IMR-90 (cell line): Measurements from ENCODE around the gene RAB5B. TPM values are rescaled to one million over a fixed set of nuclear protein-coding genes. Genes with fewer than 3 reads are reported as not detected.
A peak's percentile ranks its signal among the peaks of the same experiment; 100 is the strongest.

Source experiments
- ATAC-seq: fragments of 200-7000 bp; cut with Tn5 transposase; 2 replicates; pipeline ENCODE4 v1.9.1; 2020; ENCODE audit warnings: low read depth, mild to moderate bottlenecking, moderate library complexity
- BruUV-seq: library from RNA; stranded (reverse); fragments of 400-500 nt; replicated peaks from 2 replicates; lab custom pipeline; 2021; lab: Mats Ljungman, UMichigan
- CTCF ChIA-PET: fragments of 300-600 bp; formaldehyde crosslinking; extraction: SDS; loops from one replicate; lab custom pipeline; 2021; ENCODE audit warnings: antibody characterized with exemption; lab: Yijun Ruan, JAX
- POLR2A ChIA-PET: fragments of 300-600 bp; sonication (Branson Sonifier 250); formaldehyde crosslinking; loops from one replicate; lab custom pipeline; 2022; ENCODE audit warnings: antibody characterized with exemption; ENCODE audit not compliant: unreplicated experiment; lab: Charles Lee
- DNase-seq: peaks from one replicate; pipeline ENCODE4 v3.0.0; 2013
- H2AFZ ChIP-seq: replicated peaks from 2 replicates; pipeline ENCODE3; 2013; ENCODE audit warnings: low read length, mild to moderate bottlenecking; ENCODE audit not compliant: poor library complexity
- H2AK5ac ChIP-seq: 2 replicates; pipeline ENCODE4 v1.6.1; 2013; ENCODE audit warnings: low read depth, low read length, inconsistent platforms
- H2AK9ac ChIP-seq: replicated peaks from 2 replicates; pipeline ENCODE3; 2013; ENCODE audit warnings: mild to moderate bottlenecking, low read depth, low read length, moderate library complexity; ENCODE audit not compliant: poor library complexity
- H2BK120ac ChIP-seq: 2 replicates; pipeline ENCODE4 v1.6.1; 2013; ENCODE audit warnings: low read depth, low read length, inconsistent platforms
- H2BK15ac ChIP-seq: 3 replicates; pipeline ENCODE4 v1.6.1; 2013; ENCODE audit warnings: low read depth, low read length, inconsistent platforms
- H2BK20ac ChIP-seq: 2 replicates; pipeline ENCODE4 v1.6.1; 2013; ENCODE audit warnings: low read depth, mild to moderate bottlenecking, inconsistent platforms, low read length, moderate library complexity
- H2BK5ac ChIP-seq: 2 replicates; pipeline ENCODE4 v1.6.1; 2013; ENCODE audit warnings: mild to moderate bottlenecking, low read depth, low read length, inconsistent platforms; ENCODE audit not compliant: poor library complexity, severe bottlenecking
- H3K14ac ChIP-seq: replicated peaks from 2 replicates; pipeline ENCODE4 v1.6.1; 2013; ENCODE audit warnings: low read depth, low read length, inconsistent platforms
- H3K18ac ChIP-seq: 2 replicates; pipeline ENCODE4 v1.6.1; 2013; ENCODE audit warnings: low read depth, low read length, control low read depth
- H3K23ac ChIP-seq: 2 replicates; pipeline ENCODE4 v1.6.1; 2013; ENCODE audit warnings: low read depth, low read length, inconsistent platforms
- H3K27ac ChIP-seq: 2 replicates; pipeline ENCODE4 v1.5.1; 2013; ENCODE audit warnings: mild to moderate bottlenecking, control low read depth, low read length; ENCODE audit not compliant: insufficient read depth
- H3K27me3 ChIP-seq: 2 replicates; pipeline ENCODE4 v1.6.1; 2013; ENCODE audit warnings: low read length; ENCODE audit not compliant: control insufficient read depth, insufficient read depth
- H3K36me3 ChIP-seq: 2 replicates; pipeline ENCODE4 v1.6.1; 2013; ENCODE audit warnings: low read length, mixed read lengths; ENCODE audit not compliant: control insufficient read depth, insufficient read depth
- H3K4ac ChIP-seq: 2 replicates; pipeline ENCODE4 v1.6.1; 2013; ENCODE audit warnings: low read depth, low read length, inconsistent platforms
- H3K4me1 ChIP-seq: 2 replicates; pipeline ENCODE4 v1.6.1; 2013; ENCODE audit warnings: low read length, mixed read lengths; ENCODE audit not compliant: control insufficient read depth, insufficient read depth
- H3K4me2 ChIP-seq: 2 replicates; pipeline ENCODE4 v1.6.1; 2013; ENCODE audit warnings: low read depth, mild to moderate bottlenecking, control low read depth, low read length, moderate library complexity
- H3K4me3 ChIP-seq: 2 replicates; pipeline ENCODE4 v1.5.1; 2013; ENCODE audit warnings: low read depth, mild to moderate bottlenecking, control low read depth, low read length, moderate library complexity; ENCODE audit not compliant: insufficient read depth
- H3K56ac ChIP-seq: 2 replicates; pipeline ENCODE4 v1.6.1; 2013; ENCODE audit warnings: low read length, inconsistent platforms; ENCODE audit not compliant: insufficient read depth; ENCODE audit errors: extremely low read depth
- H3K79me1 ChIP-seq, 2 experiments: 2 replicates each; pipeline ENCODE4 v1.6.1; 2013; ENCODE audit warnings: low read length in 2 of 2, inconsistent platforms in 1 of 2, low read depth in 1 of 2
- H3K9ac ChIP-seq: 2 replicates; pipeline ENCODE4 v1.6.1; 2013; ENCODE audit warnings: low read depth, low read length, control low read depth
- H3K9me1 ChIP-seq: 2 replicates; pipeline ENCODE4 v1.6.1; 2013; ENCODE audit warnings: low read length, inconsistent platforms; ENCODE audit not compliant: insufficient read depth
- H3K9me3 ChIP-seq: 2 replicates; pipeline ENCODE4 v1.6.1; 2013; ENCODE audit warnings: low read length; ENCODE audit not compliant: control insufficient read depth, insufficient read depth
- H4K20me1 ChIP-seq: 2 replicates; pipeline ENCODE4 v1.6.1; 2013; ENCODE audit warnings: low read length, inconsistent platforms; ENCODE audit not compliant: insufficient read depth
- H4K5ac ChIP-seq: 2 replicates; pipeline ENCODE4 v1.6.1; 2013; ENCODE audit warnings: mild to moderate bottlenecking, low read depth, low read length, control low read depth
- H4K8ac ChIP-seq, 2 experiments: 2 replicates each; pipeline ENCODE4 v1.6.1; 2013; ENCODE audit warnings: low read depth in 2 of 2, low read length in 2 of 2, control low read depth in 1 of 2, inconsistent platforms in 1 of 2
- H4K91ac ChIP-seq: 2 replicates; pipeline ENCODE4 v1.6.1; 2013; ENCODE audit warnings: low read depth, low read length, inconsistent platforms; ENCODE audit not compliant: insufficient read depth
- BHLHE40 ChIP-seq: fragments of 150-350 bp; IDR thresholded peaks from 2 replicates; pipeline ENCODE4 v1.6.1; 2016; ENCODE audit warnings: mild to moderate bottlenecking, low read depth, low read length
- CEBPB ChIP-seq: IDR thresholded peaks from 2 replicates; pipeline ENCODE4 v1.6.1; 2012; ENCODE audit warnings: low read depth, low read length, improper control_type of control experiment
- MAFK ChIP-seq: IDR thresholded peaks from 2 replicates; pipeline ENCODE4 v1.6.1; 2012; ENCODE audit warnings: low read depth, low read length, improper control_type of control experiment
- MXI1 ChIP-seq: IDR thresholded peaks from 2 replicates; pipeline ENCODE4 v1.6.1; 2012; ENCODE audit warnings: low read depth, mild to moderate bottlenecking, low read length, moderate library complexity, borderline replicate concordance
- POLR2A ChIP-seq: IDR thresholded peaks from 2 replicates; pipeline ENCODE4 v1.6.1; 2012; ENCODE audit warnings: mild to moderate bottlenecking, low read depth, low read length
- RCOR1 ChIP-seq: IDR thresholded peaks from 2 replicates; pipeline ENCODE4 v1.6.1; 2012; ENCODE audit warnings: mild to moderate bottlenecking, low read length, improper control_type of control experiment; ENCODE audit not compliant: insufficient replicate concordance
- RFX5 ChIP-seq: IDR thresholded peaks from 2 replicates; pipeline ENCODE4 v1.8.0; 2012; ENCODE audit warnings: low read depth, mild to moderate bottlenecking, low read length, moderate library complexity
- WGBS, 2 experiments: methylation state at CpG; one replicate each; pipeline versions ENCODE4 v1.1.5 to v1.1.7; 2013; ENCODE audit warnings: missing lambda C conversion rate in 2 of 2; ENCODE audit not compliant: insufficient read length in 1 of 2; ENCODE audit errors: extremely low coverage in 2 of 2; 5-methylcytosine and 5-hydroxymethylcytosine counted together
- dilution Hi-C: fragments of 300-500 bp; cut with HindIII; formaldehyde crosslinking; loops from one replicate; pipeline ENCODE4 v1.14.3; 2018; ENCODE audit warnings: low sequenced_read_pairs; ENCODE audit not compliant: unreplicated experiment
- in situ Hi-C: fragments of 300-500 bp; cut with MboI; formaldehyde crosslinking; loops from 3 replicates; pipeline ENCODE4 v1.14.3; 2019; ENCODE audit warnings: low sequenced_read_pairs, inconsistent platforms, mixed read lengths
- intact Hi-C: fragments of 100-400 bp; cut with micrococcal nuclease; formaldehyde crosslinking; loops from 2 replicates; pipeline ENCODE4 v1.10.0; 2022
- polyA plus RNA-seq, 3 experiments: library from polyadenylated mRNA; depleted of rRNA; stranded (reverse); fragments of >200 nt; gene quantifications; 2 replicates each; pipeline ENCODE4 v1.2.3, GENCODE V29; 2012; ENCODE audit warnings: low replicate concordance in 1 of 3
- total RNA-seq: library from RNA; depleted of rRNA; stranded (reverse); fragments of >200 nt; gene quantifications from 2 replicates; pipeline ENCODE4 v1.2.3, GENCODE V29; 2012
- TF ChIP-seq, protein P1 (sequence below): fragments of 150-350 bp; IDR thresholded peaks from 2 replicates; pipeline ENCODE4 v1.6.1; 2016; ENCODE audit warnings: low read depth, mild to moderate bottlenecking, low read length, moderate library complexity, borderline replicate concordance
- TF ChIP-seq, protein P2 (sequence below): conservative IDR thresholded peaks from 2 replicates; pipeline ENCODE4 v1.5.1; 2012; ENCODE audit warnings: mild to moderate bottlenecking, low read depth, low read length, improper control_type of control experiment

The RAB5B gene
- total and polyA plus RNA-seq, 2 of the 4 experiments (the other 2 are of a cell fraction) = 56.5 to 99.2 TPM

DNA sequence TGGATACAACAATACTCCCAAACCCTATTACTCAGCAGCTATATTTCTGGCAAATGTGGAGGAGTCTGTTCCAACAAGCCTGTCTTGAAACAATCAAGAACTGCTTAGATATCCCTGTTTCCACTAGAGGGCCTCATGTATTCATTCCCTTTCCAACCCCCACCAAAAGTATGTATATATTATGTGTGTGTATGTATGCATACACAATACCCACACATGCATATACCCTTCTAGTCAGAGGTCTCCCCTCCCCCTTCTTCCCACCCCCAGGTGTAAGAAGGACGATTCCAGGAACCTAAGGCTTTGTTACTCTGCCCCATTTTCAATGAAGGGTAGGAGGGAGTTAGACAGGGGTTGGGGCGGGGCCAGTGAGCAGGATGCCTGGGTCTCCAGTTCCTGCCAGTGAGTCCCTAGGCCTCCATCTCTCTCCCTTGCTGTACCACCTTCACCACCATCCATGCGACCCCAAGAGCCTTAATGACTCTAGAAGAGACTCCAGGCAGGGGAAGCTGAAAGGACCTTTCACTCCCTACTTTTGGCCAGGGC, 43.0 kb upstream of the RAB5B start, which contains the start of gene DGKA (continued):
- TF ChIP-seq RCOR1 = no peak

DNA sequence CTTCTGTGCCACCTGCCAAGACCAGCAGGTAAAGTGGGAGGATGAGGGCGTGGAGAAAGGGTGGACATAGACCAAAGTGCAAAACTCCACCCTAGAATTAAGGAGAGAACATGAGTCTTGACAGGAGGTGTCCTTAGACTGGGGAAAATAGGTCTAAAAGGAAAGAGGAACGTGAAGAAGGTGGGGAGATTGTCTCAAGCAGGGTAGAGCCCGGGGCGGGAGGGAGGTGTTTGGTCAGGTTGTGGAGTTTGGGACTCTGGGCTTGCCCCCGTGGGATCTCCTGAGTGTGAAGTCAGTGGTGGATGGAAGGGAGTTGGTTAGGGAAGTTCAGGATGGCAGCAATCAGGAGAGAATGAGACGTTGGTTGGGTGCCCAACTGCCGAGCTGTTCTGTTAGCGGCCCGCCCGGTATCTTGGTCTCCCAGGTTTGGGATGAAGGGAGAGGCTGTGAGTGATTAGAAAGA, 42.5 kb upstream of the RAB5B start:
- Histone ChIP-seq H3K27me3 (no peaks in the 10 kb centered on the region), H3K4me2 (peak overlapping the region; percentile 75), H2BK15ac (peak overlapping the region; percentile 26; the same call in 2 of the 3 replicates), H2AFZ (peak overlapping the region; percentile 69), H2BK120ac (peak overlapping the region; percentile 44; the same call in 1 of the 2 replicates), H4K91ac (peak overlapping the region; percentile 86), H3K14ac (peak overlapping the region; percentile 82), H3K4me3 (peak overlapping the region; percentile 78), H3K18ac (peak overlapping the region; percentile 80), H2AK9ac (peak overlapping the region; percentile 97), H3K79me1 (peaks cover 35 to 78% of the 10 kb centered on the region in 2 experiments), H3K56ac (peak overlapping the region; percentile 72), H2BK20ac (peak overlapping the region; percentile 13; the same call in 1 of the 2 replicates), H3K36me3 (no peaks in the 10 kb centered on the region), H3K27ac (peak overlapping the region; percentile 79), H3K9me3 (no peaks in the 10 kb centered on the region), H3K4me1 (peaks cover 18% of the 10 kb centered on the region), H3K9ac (peak overlapping the region; percentile 79), H2AK5ac (peak overlapping the region; percentile 80), H4K5ac (peak overlapping the region; percentile 73), H4K8ac (peak overlapping the region; percentile 37 to 84), H2BK5ac (peak overlapping the region; percentile 77), H3K23ac (peak overlapping the region; percentile 57), H3K9me1 (peaks cover 16% of the 10 kb centered on the region), H4K20me1 (no peaks in the 10 kb centered on the region), H3K4ac (peak overlapping the region; percentile 93)
- BruUV-seq = no TSS peak
- DNase-seq = no peak
- ATAC-seq = no peak
- dilution Hi-C loops = no loop called here
- TF ChIP-seq BHLHE40 (no peak), CEBPB (no peak), POLR2A (no peak), RFX5 (no peak), MXI1 (no peak), MAFK (no peak)
- TF ChIP-seq, protein P1, sequence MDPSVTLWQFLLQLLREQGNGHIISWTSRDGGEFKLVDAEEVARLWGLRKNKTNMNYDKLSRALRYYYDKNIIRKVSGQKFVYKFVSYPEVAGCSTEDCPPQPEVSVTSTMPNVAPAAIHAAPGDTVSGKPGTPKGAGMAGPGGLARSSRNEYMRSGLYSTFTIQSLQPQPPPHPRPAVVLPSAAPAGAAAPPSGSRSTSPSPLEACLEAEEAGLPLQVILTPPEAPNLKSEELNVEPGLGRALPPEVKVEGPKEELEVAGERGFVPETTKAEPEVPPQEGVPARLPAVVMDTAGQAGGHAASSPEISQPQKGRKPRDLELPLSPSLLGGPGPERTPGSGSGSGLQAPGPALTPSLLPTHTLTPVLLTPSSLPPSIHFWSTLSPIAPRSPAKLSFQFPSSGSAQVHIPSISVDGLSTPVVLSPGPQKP = no peak
- TF ChIP-seq, protein P2, sequence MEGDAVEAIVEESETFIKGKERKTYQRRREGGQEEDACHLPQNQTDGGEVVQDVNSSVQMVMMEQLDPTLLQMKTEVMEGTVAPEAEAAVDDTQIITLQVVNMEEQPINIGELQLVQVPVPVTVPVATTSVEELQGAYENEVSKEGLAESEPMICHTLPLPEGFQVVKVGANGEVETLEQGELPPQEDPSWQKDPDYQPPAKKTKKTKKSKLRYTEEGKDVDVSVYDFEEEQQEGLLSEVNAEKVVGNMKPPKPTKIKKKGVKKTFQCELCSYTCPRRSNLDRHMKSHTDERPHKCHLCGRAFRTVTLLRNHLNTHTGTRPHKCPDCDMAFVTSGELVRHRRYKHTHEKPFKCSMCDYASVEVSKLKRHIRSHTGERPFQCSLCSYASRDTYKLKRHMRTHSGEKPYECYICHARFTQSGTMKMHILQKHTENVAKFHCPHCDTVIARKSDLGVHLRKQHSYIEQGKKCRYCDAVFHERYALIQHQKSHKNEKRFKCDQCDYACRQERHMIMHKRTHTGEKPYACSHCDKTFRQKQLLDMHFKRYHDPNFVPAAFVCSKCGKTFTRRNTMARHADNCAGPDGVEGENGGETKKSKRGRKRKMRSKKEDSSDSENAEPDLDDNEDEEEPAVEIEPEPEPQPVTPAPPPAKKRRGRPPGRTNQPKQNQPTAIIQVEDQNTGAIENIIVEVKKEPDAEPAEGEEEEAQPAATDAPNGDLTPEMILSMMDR = no peak
- in situ Hi-C loops = no loop called here
- CTCF ChIA-PET = interaction anchor here (0.6 to 2.0 kb wide), 3 partner anchors 9 to 130 kb away, joined by 3 to 4 read pairs (median 3); no protein-coding TSS in a partner anchor
- intact Hi-C loops = loop anchor here (1.0 to 5.0 kb wide), 3 partner anchors 84 to 189 kb away; partner anchors contain the start of genes GDF11, ORMDL2 and SARNP
- POLR2A ChIA-PET = no interaction called here
- WGBS, 2 experiments = 3% methylated on average over 5 of the region's 10 CpGs; no CpG with 5 or more reads in 1 of the 2 experiments
